Testis (tissue), 3 donors: ENCODE data around the gene METAP1D. TPM values are rescaled to one million over a fixed set of nuclear protein-coding genes. Genes with fewer than 3 reads are reported as not detected.

Experiments
- DNase-seq: peaks from one replicate; pipeline ENCODE4 v3.0.0-alpha.2; 2019
- H3K27ac ChIP-seq, 2 donors: fragments of 200-600 bp; sonication (generic); one replicate each; pipeline ENCODE4 v1.5.1; 2019
- H3K27me3 ChIP-seq: fragments of 200-600 bp; sonication (generic); one replicate; pipeline ENCODE4 v1.5.1; 2019
- H3K36me3 ChIP-seq: fragments of 200-600 bp; sonication (generic); one replicate; pipeline ENCODE4 v1.5.1; 2017; ENCODE audit warnings: low read depth; ENCODE audit errors: missing control alignments
- H3K4me1 ChIP-seq: fragments of 200-600 bp; sonication (generic); one replicate; pipeline ENCODE4 v1.5.1; 2019
- H3K4me3 ChIP-seq, 2 donors: fragments of 200-600 bp; sonication (generic); one replicate each; pipeline ENCODE4 v1.5.1; 2017 to 2019
- H3K9me3 ChIP-seq: fragments of 200-600 bp; sonication (generic); one replicate; pipeline ENCODE4 v1.5.1; 2017
- POLR2A ChIP-seq: fragments of 450-650 bp; IDR thresholded peaks from one replicate; pipeline ENCODE4 v1.6.1; 2017; ENCODE audit warnings: antibody characterized with exemption, mild to moderate bottlenecking, moderate library complexity
- WGBS, 2 donors: methylation state at CpG; one replicate each; pipeline ENCODE4 v1.1.5; 2018; 5-methylcytosine and 5-hydroxymethylcytosine counted together
- intact Hi-C: fragments of 100-400 bp; cut with DNase I; formaldehyde crosslinking; loops from one replicate; pipeline ENCODE4 v1.15.1; 2023; ENCODE audit warnings: low total_unique reads
- polyA plus RNA-seq: library from polyadenylated mRNA; stranded (reverse); fragments of 350-450 nt; fragmentation: Illumina TruSeq; extraction: RNeasy Lipid Tissue Mini Kit (QIAGEN cat#74804); gene quantifications from one replicate; pipeline ENCODE4 v1.2.3, GENCODE V29; 2014; ENCODE audit warnings: low read depth, low replicate concordance; ENCODE audit not compliant: insufficient read depth
- total RNA-seq, 2 donors: library from RNA; depleted of rRNA; stranded (reverse); fragments of >200 nt; gene quantifications; one replicate each; pipeline ENCODE4 v1.2.3, GENCODE V29; 2016
- TF ChIP-seq, protein P1 (sequence below), 3 experiments: fragments of 450-650 bp in 2 of 3; fragments of 200-600 bp in 1 of 3; sonication (generic) in 1 of 3; IDR thresholded peaks; one replicate each; pipeline ENCODE4 v1.5.1; 2016 to 2019; ENCODE audit warnings: antibody characterized with exemption in 3 of 3, mild to moderate bottlenecking in 2 of 3, moderate library complexity in 1 of 3

METAP1D gene
- total and polyA plus RNA-seq, 3 donors from 2014 or later, result 4.5 to 15.3 (median 13.6) TPM

DNA sequence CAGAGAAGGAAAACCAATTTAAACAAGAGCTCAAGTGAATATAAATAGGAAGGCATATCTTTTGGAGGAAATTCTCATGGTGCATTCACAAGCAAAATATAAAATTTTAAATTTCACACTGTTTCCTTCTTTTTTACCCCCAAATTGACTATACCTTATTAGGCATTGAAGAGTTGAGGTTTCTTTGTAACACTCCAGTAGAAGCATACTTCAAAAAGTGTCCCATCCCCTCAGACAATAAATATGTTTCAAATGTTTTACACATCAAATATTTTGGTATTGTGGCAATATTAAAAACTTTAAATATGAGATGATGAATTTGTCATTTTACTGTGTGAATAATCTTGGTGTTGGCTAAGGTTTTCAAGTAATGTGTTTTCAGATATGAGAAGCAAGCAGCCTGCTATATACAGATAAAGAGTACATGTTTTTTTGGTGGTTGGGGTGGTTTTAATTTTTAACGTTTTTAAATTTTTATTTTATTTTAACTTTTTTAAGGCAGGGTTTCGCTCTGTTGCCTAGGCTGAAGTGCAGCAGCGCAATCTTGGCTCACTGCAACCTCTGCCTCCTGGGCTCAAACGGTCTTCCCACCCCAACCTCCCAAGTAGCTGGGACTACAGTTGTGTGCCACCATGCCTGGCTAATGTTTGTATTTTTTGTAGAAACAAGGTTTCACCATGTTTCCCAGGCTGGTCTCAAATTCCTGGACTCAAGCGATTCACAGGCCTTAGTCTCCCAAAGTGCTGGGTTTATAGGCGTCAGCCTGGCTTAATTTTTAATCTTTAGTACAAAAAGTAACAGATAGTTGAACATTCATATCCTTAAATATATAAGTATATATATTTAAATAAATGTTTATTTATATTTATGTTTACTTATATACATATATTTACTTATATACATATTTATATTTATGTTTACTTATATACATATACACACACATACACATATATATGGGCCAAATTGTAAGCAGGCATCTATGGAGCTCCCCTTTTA, 49.1 kb downstream of the METAP1D start:
- Histone ChIP-seq H3K9me3 (no peaks in the 10 kb centered on the region), H3K27ac (no peak overlapping the region), H3K4me3 (no peak overlapping the region), H3K27me3 (no peaks in the 10 kb centered on the region), H3K36me3 (no peaks in the 10 kb centered on the region), H3K4me1 (no peaks in the 10 kb centered on the region)
- intact Hi-C loops, result no loop called here
- TF ChIP-seq, protein P1, sequence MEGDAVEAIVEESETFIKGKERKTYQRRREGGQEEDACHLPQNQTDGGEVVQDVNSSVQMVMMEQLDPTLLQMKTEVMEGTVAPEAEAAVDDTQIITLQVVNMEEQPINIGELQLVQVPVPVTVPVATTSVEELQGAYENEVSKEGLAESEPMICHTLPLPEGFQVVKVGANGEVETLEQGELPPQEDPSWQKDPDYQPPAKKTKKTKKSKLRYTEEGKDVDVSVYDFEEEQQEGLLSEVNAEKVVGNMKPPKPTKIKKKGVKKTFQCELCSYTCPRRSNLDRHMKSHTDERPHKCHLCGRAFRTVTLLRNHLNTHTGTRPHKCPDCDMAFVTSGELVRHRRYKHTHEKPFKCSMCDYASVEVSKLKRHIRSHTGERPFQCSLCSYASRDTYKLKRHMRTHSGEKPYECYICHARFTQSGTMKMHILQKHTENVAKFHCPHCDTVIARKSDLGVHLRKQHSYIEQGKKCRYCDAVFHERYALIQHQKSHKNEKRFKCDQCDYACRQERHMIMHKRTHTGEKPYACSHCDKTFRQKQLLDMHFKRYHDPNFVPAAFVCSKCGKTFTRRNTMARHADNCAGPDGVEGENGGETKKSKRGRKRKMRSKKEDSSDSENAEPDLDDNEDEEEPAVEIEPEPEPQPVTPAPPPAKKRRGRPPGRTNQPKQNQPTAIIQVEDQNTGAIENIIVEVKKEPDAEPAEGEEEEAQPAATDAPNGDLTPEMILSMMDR (IDR thresholded peaks at IDR 0.05), result no peak
- no peak for DNase-seq
- 86 to 91% methylated on average over 6 of the region's 6 CpGs for WGBS, 2 donors

DNA sequence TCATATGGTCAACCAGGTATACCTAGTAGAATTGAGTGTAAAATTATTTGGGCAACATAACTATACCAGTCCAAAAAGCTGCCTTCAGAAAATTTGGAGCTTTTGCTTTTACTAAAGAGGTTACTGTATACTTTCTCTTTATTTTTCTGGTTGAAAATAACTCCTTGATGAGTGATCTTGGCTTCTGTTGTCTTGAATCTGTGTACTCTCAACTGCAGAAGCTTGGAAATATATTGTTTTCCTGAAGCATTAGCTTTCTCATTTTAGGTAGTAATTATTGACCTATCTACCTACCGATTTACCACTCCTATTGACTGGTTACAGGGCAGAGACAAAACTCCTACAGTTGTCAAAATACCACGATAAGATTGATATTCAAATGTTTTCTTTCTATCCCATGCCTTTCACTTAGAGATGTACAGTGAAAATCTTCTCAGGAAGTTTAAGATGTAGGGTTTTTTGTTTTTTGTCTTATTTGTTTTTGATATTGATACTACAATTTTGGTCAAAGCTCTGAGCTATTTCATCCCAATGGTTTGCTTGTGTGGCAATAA, 49.9 kb downstream of the METAP1D start:
- 89 to 90% methylated on average over 2 of the region's 2 CpGs for WGBS, 2 donors
- intact Hi-C loops, result no loop called here
- no peak for DNase-seq

DNA sequence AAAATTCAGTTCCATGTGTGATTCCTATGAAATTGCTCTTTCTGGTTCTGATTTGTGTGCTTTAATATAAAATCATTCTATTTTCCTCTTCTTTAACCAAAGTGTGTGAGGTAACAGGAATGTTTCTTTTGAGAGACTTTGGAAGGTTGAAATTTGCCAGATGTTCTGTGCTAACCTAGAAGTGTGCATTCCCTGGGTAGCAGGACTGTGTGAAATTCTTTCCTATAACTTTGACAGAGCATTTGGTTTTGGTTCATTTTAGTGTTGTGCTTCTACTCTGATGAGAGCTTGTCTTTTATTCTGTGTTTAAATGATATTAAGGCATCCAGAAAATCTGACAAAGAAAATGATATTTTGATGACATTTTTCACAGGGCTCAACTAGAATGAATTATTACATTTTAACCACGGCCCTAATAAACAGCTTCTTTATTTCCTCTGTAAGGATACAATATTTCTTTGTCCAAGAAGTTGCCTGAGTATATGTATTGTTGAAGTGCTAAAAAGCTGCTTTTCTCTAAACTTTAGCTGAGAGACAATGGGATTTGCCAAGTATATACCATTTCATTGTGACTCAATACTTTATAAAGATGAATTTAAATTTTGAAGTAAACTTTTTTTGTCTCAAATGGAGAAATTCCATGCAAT, 50.8 kb downstream of the METAP1D start:
- no peaks in the 10 kb centered on the region for H3K9me3 ChIP-seq
- TF ChIP-seq, protein P1 (IDR thresholded peaks at IDR 0.05), result no peak
- TF ChIP-seq POLR2A, result no peak
- H3K36me3 ChIP-seq, result no peaks in the 10 kb centered on the region
- H3K4me1 ChIP-seq, result no peaks in the 10 kb centered on the region
- H3K27me3 ChIP-seq, result no peaks in the 10 kb centered on the region
- WGBS, 2 donors, result 59 to 71% methylated on average over 1 of the region's 1 CpG
- H3K4me3 ChIP-seq, result no peak overlapping the region
- no peak for DNase-seq
- intact Hi-C loops, result no loop called here
- no peak overlapping the region for H3K27ac ChIP-seq

More for the DNA sequence above, 49.9 kb downstream of the METAP1D start:
- H3K36me3 ChIP-seq, result no peaks in the 10 kb centered on the region
- no peaks in the 10 kb centered on the region for H3K27me3 ChIP-seq
- no peak overlapping the region for H3K4me3 ChIP-seq
- no peaks in the 10 kb centered on the region for H3K4me1 ChIP-seq
- no peak overlapping the region for H3K27ac ChIP-seq
- no peaks in the 10 kb centered on the region for H3K9me3 ChIP-seq
- TF ChIP-seq POLR2A, result no peak
- TF ChIP-seq, protein P1 (IDR thresholded peaks at IDR 0.05), result no peak

DNA sequence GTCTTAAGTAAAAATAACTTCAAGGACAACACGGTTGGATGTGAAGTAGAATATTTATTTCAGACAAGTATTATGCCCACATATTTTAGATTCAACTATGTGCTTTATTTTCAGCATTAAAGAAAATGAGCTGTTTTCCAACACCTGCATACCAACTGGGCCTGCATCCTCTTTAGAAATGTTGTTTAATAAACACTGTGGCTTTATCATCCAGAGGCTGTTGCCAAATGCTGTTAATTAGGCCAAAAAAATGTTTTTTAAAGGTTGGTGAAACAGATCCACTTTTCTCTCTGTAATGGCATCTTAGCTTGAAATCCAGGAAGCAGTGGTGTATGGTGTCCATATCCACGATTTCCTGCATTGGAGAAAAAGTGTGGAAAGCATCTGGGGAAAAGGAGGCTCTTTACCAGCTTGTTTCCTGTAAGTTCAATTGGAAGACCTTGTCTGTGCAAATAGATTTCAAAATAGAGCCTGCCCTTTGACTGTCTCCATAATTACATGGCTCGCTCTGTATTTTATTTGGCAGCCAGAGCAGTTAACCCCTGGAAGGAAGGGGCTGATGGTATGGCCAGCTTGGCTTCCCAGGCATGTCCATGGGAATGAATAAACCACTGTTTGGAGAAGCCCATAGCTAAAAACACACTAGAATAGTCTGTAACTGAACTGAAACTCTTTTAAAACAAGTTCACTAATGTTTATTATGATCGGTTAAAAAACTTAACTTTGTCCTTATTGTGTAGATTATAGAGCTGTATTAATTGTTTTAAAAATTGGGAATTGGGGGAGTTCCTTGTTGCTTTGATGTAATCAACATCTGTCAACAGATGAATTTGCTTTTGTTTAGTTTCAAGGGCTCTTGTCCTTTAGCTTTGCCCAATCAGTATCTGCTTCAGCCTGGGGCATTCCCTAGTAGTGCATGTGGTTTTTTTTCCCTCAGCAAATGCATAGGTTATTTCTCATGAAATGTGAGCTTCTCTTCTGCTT, 52.5 kb downstream of the METAP1D start:
- Histone ChIP-seq H3K27me3 (no peaks in the 10 kb centered on the region), H3K4me1 (no peaks in the 10 kb centered on the region), H3K27ac (no peak overlapping the region), H3K36me3 (no peaks in the 10 kb centered on the region), H3K9me3 (no peaks in the 10 kb centered on the region), H3K4me3 (no peak overlapping the region)
- intact Hi-C loops, result no loop called here
- DNase-seq, result no peak
- WGBS, 2 donors, result 47 to 56% methylated on average over 4 of the region's 4 CpGs
- TF ChIP-seq POLR2A, result no peak
- TF ChIP-seq, protein P1 (IDR thresholded peaks at IDR 0.05), result no peak
